Transverse colon (tissue), 4 donors: Measurements from ENCODE around the gene MDM2. TPM values are rescaled to one million over a fixed set of nuclear protein-coding genes. Genes with fewer than 3 reads are reported as not detected.

Experiments
- DNase-seq: peaks from one replicate; pipeline ENCODE4 v3.0.0-alpha.2; 2019
- H3K27ac ChIP-seq, 4 donors: fragments of 200-600 bp; sonication (generic); 2 replicates each; pipeline ENCODE4 v1.5.1; 2016 to 2018; ENCODE audit warnings: inconsistent platforms in 4 of 4
- H3K27me3 ChIP-seq: fragments of 200-600 bp; sonication (generic); 2 replicates; pipeline ENCODE4 v1.5.1; 2017; ENCODE audit warnings: inconsistent platforms
- H3K36me3 ChIP-seq, 4 donors: fragments of 200-600 bp; sonication (generic); 2 replicates each; pipeline ENCODE4 v1.5.1; 2017 to 2019; ENCODE audit warnings: inconsistent platforms in 4 of 4
- H3K4me1 ChIP-seq, 4 donors: fragments of 200-600 bp; sonication (generic); 2 replicates each; pipeline ENCODE4 v1.5.1; 2017 to 2020; ENCODE audit warnings: inconsistent platforms in 4 of 4
- H3K4me3 ChIP-seq, 4 donors: fragments of 200-600 bp; sonication (generic); 1 replicate in 1 of 4; 2 replicates in 3 of 4; pipeline versions ENCODE4 v1.5.1 to v1.6.1; 2017 to 2019; ENCODE audit warnings: inconsistent platforms in 4 of 4
- H3K9me3 ChIP-seq, 2 donors: fragments of 200-600 bp; sonication (generic); 2 replicates each; pipeline ENCODE4 v1.5.1; 2017 to 2019; ENCODE audit warnings: inconsistent platforms in 2 of 2
- CTCF ChIP-seq, 5 experiments: fragments of 200-600 bp in 3 of 5; fragments of 450-650 bp in 2 of 5; sonication (generic) in 3 of 5; IDR thresholded peaks; 1 replicate in 2 of 5; 2 replicates in 3 of 5; pipeline ENCODE4 v1.5.1; 2016 to 2017; ENCODE audit warnings: antibody characterized with exemption in 5 of 5, inconsistent platforms in 3 of 5, mild to moderate bottlenecking in 2 of 5, moderate library complexity in 1 of 5
- EP300 ChIP-seq: sonication (generic); formaldehyde crosslinking; IDR thresholded peaks from one replicate; pipeline ENCODE4 v1.6.1; 2017; ENCODE audit warnings: antibody characterized with exemption, low read depth
- POLR2A ChIP-seq: fragments of 450-650 bp; IDR thresholded peaks from one replicate; pipeline ENCODE4 v1.6.1; 2016; ENCODE audit warnings: antibody characterized with exemption, mild to moderate bottlenecking, moderate library complexity
- POLR2AphosphoS5 ChIP-seq, 3 donors: sonication (generic); formaldehyde crosslinking; IDR thresholded peaks; one replicate each; pipeline ENCODE4 v1.6.1; 2016; ENCODE audit warnings: antibody characterized with exemption in 3 of 3
- WGBS, 2 donors: methylation state at CpG; one replicate each; pipeline ENCODE4 v1.1.5; 2018; ENCODE audit warnings: low coverage in 1 of 2; 5-methylcytosine and 5-hydroxymethylcytosine counted together
- in situ Hi-C, 4 donors: fragments of 200-750 bp; cut with MboI; loops; one replicate each; pipeline versions ENCODE4 v1.15.0 to v1.15.1; 2017; ENCODE audit warnings: low sequenced_read_pairs in 3 of 4, low pct_ligation_motif_present in 1 of 4, low pct_unique_long_range_greater_than_20kb in 1 of 4
- intact Hi-C: fragments of 100-400 bp; cut with DNase I; formaldehyde crosslinking; loops from one replicate; pipeline ENCODE4 v1.15.1; 2023; ENCODE audit warnings: low total_unique reads
- total RNA-seq, 4 donors: library from RNA; depleted of rRNA; stranded (reverse); fragments of >200 nt; gene quantifications; one replicate each; pipeline ENCODE4 v1.1.0, GENCODE V29; 2016

Gene MDM2
- total RNA-seq, 4 donors from 2014 or later, result 45.7 to 291 (median 220) TPM

- intact Hi-C loops (no loop called here), in situ Hi-C loops (no loop called here)
- Histone ChIP-seq H3K27me3 (no peaks in the 10 kb centered on the region), H3K27ac (no peak overlapping the region), H3K4me3 (no peak overlapping the region), H3K9me3 (no peaks in the 10 kb centered on the region), H3K36me3 (no peaks in the 10 kb centered on the region), H3K4me1 (peaks cover 0 to 12% (median 2%) of the 10 kb centered on the region in 4 donors)
- WGBS, 2 donors, result 63 to 78% methylated on average over 4 of the region's 4 CpGs
- TF ChIP-seq CTCF (IDR thresholded peaks at IDR 0.05) (no peak), EP300 (no peak), POLR2A (no peak), POLR2AphosphoS5 (IDR thresholded peaks at IDR 0.05) (no peak)
- DNase-seq, result no peak
Measured at GRCh38 chr12:68896881-68897540, 89.0 kb downstream of the MDM2 start.

- peaks cover 0 to 12% (median 2%) of the 10 kb centered on the region in 4 donors for H3K4me1 ChIP-seq
- intact Hi-C loops (no loop called here), in situ Hi-C loops (no loop called here)
- TF ChIP-seq EP300 (no peak), POLR2AphosphoS5 (IDR thresholded peaks at IDR 0.05) (peak in 2 of 3 donors; percentile 6 to 59), POLR2A (no peak), CTCF (IDR thresholded peaks at IDR 0.05) (peak; percentile 23 to 81 (median 58))
- H3K36me3 ChIP-seq, result no peaks in the 10 kb centered on the region
- no peaks in the 10 kb centered on the region for H3K9me3 ChIP-seq
- peak overlapping the region in 2 of 4 donors; percentile 15 to 17 for H3K27ac ChIP-seq
- H3K4me3 ChIP-seq, result no peak overlapping the region
- H3K27me3 ChIP-seq, result no peaks in the 10 kb centered on the region
- 51 to 61% methylated on average over 3 to 4 of the region's 4 CpGs for WGBS, 2 donors
- peak; percentile 75 for DNase-seq
Measured at GRCh38 chr12:68899251-68899771, 91.3 kb downstream of the MDM2 start.

- Histone ChIP-seq H3K9me3 (no peaks in the 10 kb centered on the region), H3K4me1 (peaks cover 0 to 12% (median 2%) of the 10 kb centered on the region in 4 donors), H3K27me3 (no peaks in the 10 kb centered on the region), H3K36me3 (no peaks in the 10 kb centered on the region), H3K27ac (no peak overlapping the region), H3K4me3 (no peak overlapping the region)
- intact Hi-C loops, result no loop called here
- in situ Hi-C loops, result no loop called here
- no peak for DNase-seq
- WGBS, 2 donors, result 47 to 59% methylated on average over 2 of the region's 2 CpGs
- no peak for TF ChIP-seq POLR2AphosphoS5 (IDR thresholded peaks at IDR 0.05)
- TF ChIP-seq POLR2A, result no peak
- no peak for TF ChIP-seq EP300
- no peak for TF ChIP-seq CTCF (IDR thresholded peaks at IDR 0.05)
Measured at GRCh38 chr12:68900241-68900640, 92.3 kb downstream of the MDM2 start.

Other genes starting within 250 kb of the MDM2 start
- gene RAP1B, start 197.3 kb upstream of the MDM2 start, total RNA-seq, result 100 to 1,000 TPM; 180 to 380 (median 224) TPM
- gene NUP107, start 121.2 kb upstream of the MDM2 start, total RNA-seq, result 10 to 100 TPM in 3 of 4 donors, 1 to 10 TPM in 1; 6.4 to 29.2 (median 22.6) TPM
- 1 to 10 TPM; 1.6 to 8.1 (median 4.6) TPM for gene SLC35E3, start 62.0 kb upstream of the MDM2 start, total RNA-seq
- 100 to 1,000 TPM in 3 of 4 donors, 10 to 100 TPM in 1; 36.4 to 147 (median 107) TPM for gene CPM, start 125.0 kb downstream of the MDM2 start, total RNA-seq